ENCODE measurements around the gene LHX3.

LHX3 gene

DNA sequence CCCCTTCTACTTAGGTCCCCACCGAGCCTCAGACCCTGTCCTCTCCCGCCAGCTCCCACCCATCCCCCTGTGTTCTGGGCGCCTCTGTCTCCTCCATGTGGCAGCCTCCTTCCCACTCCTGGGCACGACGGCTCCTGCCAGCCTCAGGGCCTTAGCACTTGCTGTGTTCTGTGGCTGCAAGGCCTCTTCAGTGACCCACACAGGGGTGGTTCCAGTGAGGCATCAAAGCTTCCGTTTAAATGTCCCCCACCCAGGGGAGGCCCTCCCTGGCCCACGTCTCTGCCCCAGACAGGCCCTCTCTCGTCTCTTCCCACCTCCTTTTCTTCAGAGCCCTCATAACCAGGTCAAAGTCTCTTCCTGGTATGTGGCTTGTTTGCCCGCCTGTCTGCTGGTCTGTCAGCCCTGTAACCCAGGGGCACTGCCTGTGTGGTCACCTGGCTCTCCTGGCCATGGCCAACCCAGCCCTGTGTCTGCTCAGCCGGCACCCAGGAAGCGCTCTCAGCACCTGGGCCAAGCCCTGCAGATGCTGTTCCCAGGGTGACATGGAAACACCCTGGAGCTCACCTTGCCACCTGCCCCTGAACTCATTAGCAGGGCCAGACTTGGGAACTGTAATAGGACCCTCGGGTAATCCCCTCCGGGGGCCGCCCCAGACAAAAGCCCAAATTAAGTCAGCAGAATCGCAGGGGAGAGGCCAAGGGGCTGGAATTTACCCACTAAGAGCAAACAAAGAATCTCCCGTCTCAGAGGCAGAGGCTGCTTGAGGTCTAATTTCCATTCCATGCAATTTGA lies 33.7 kb downstream of the LHX3 start:
- no peak overlapping the region for H3K27ac ChIP-seq (replicated peaks)
- H3K4me3 ChIP-seq (replicated peaks; ENCODE audit: insufficient read depth, low read length) = no peak overlapping the region
- no peak for DNase-seq (ENCODE audit: low read depth in 1 of 2, low spot score in 1 of 2)
- TF ChIP-seq REST (IDR thresholded peaks at IDR 0.05; ENCODE audit: insufficient replicate concordance, low read depth) (no peak), CTCF (IDR thresholded peaks at IDR 0.05; ENCODE audit: insufficient read depth, low read length) (no peak), SPI1 (IDR thresholded peaks at IDR 0.05; ENCODE audit: borderline replicate concordance, low read depth) (no peak), POLR2AphosphoS5 (IDR thresholded peaks at IDR 0.05; ENCODE audit: low read depth) (no peak), GABPA (IDR thresholded peaks at IDR 0.05; ENCODE audit: low read depth) (no peak)
- H3K27me3 ChIP-seq (ENCODE audit: insufficient read depth, poor library complexity, severe bottlenecking) = peaks cover 2% of the 10 kb centered on the region

- Histone ChIP-seq H3K27me3 (ENCODE audit: insufficient read depth, poor library complexity, severe bottlenecking) (peaks cover 2% of the 10 kb centered on the region), H3K27ac (replicated peaks) (no peak overlapping the region), H3K4me3 (replicated peaks; ENCODE audit: insufficient read depth, low read length) (no peak overlapping the region)
- no peak for TF ChIP-seq SPI1 (IDR thresholded peaks at IDR 0.05; ENCODE audit: borderline replicate concordance, low read depth)
- TF ChIP-seq CTCF (IDR thresholded peaks at IDR 0.05; ENCODE audit: insufficient read depth, low read length) = peak; percentile 75
- DNase-seq (ENCODE audit: low read depth in 1 of 2, low spot score in 1 of 2) = peak in 1 of 2 experiments; percentile 34
Observed at GRCh38 chr9:136170006-136170901, 34.7 kb downstream of the LHX3 start.

- Histone ChIP-seq H3K27ac (replicated peaks) (no peak overlapping the region), H3K4me3 (replicated peaks; ENCODE audit: insufficient read depth, low read length) (no peak overlapping the region), H3K27me3 (ENCODE audit: insufficient read depth, poor library complexity, severe bottlenecking) (peaks cover 2% of the 10 kb centered on the region)
- TF ChIP-seq POLR2AphosphoS5 (IDR thresholded peaks at IDR 0.05; ENCODE audit: low read depth) = no peak
- no peak for TF ChIP-seq CTCF (IDR thresholded peaks at IDR 0.05; ENCODE audit: insufficient read depth, low read length)
- TF ChIP-seq GABPA (IDR thresholded peaks at IDR 0.05; ENCODE audit: low read depth) = no peak
- no peak for TF ChIP-seq SPI1 (IDR thresholded peaks at IDR 0.05; ENCODE audit: borderline replicate concordance, low read depth)
- no peak for TF ChIP-seq REST (IDR thresholded peaks at IDR 0.05; ENCODE audit: insufficient replicate concordance, low read depth)
- no peak for DNase-seq (ENCODE audit: low read depth in 1 of 2, low spot score in 1 of 2)
Observed at GRCh38 chr9:136169495-136169894, 35.4 kb downstream of the LHX3 start.
